Activated CD4-positive, CD25-positive, alpha-beta regulatory T cell treated with anti-CD3 and anti-CD28 coated beads, Interleukin-2, amount 50 U/mL, for 16 hours (primary cell): Measurements from ENCODE around the gene IFT52.
A peak's percentile ranks its signal among the peaks of the same experiment; 100 is the strongest.

ENCODE experiments used
- DNase-seq: peaks from one replicate; pipeline ENCODE4 v3.0.0-alpha.2; 2020; ENCODE audit warnings: low read depth, low spot score

Gene IFT52

GRCh38 chr20:43590392-43591303 is at the start of gene IFT52:
Gene IFT52 (plus strand): TSS chr20:43590937. CDS start chr20:43594699, 3,762 bp downstream.
- DNase-seq, result peak; percentile 74

GRCh38 chr20:43541214-43541613 is 49.5 kb upstream of the IFT52 start:
- no peak for DNase-seq

- DNase-seq, result no peak
Measured at GRCh38 chr20:43542161-43542560, 48.6 kb upstream of the IFT52 start.

GRCh38 chr20:43542674-43543073 is 48.1 kb upstream of the IFT52 start:
- no peak for DNase-seq

GRCh38 chr20:43543138-43543537 is 47.6 kb upstream of the IFT52 start:
- DNase-seq, result no peak

GRCh38 chr20:43544501-43544900 is 46.2 kb upstream of the IFT52 start:
- no peak for DNase-seq

GRCh38 chr20:43545837-43546578 is 44.7 kb upstream of the IFT52 start:
- no peak for DNase-seq

GRCh38 chr20:43548273-43548880 is 42.4 kb upstream of the IFT52 start:
- no peak for DNase-seq

GRCh38 chr20:43549416-43550065 is 41.2 kb upstream of the IFT52 start:
- no peak for DNase-seq

- DNase-seq, result no peak
Measured at GRCh38 chr20:43550456-43550855, 40.3 kb upstream of the IFT52 start.

- DNase-seq, result no peak
Measured at GRCh38 chr20:43554369-43554768, 36.4 kb upstream of the IFT52 start.

- no peak for DNase-seq
Measured at GRCh38 chr20:43558412-43559146, 32.2 kb upstream of the IFT52 start, which contains the start of gene SGK2. Gene SGK2 (plus strand): TSS chr20:43559027. CDS start chr20:43566496, 7,469 bp downstream.

- no peak for DNase-seq
Measured at GRCh38 chr20:43559147-43559987, 31.4 kb upstream of the IFT52 start.

- no peak for DNase-seq
Measured at GRCh38 chr20:43560974-43561373, 29.8 kb upstream of the IFT52 start.

- no peak for DNase-seq
Measured at GRCh38 chr20:43563429-43563828, 27.3 kb upstream of the IFT52 start.

GRCh38 chr20:43563991-43564390 is 26.7 kb upstream of the IFT52 start:
- no peak for DNase-seq

GRCh38 chr20:43564455-43564854 is 26.3 kb upstream of the IFT52 start:
- no peak for DNase-seq

GRCh38 chr20:43564993-43565757 is 25.6 kb upstream of the IFT52 start:
- DNase-seq, result no peak

- DNase-seq, result no peak
Measured at GRCh38 chr20:43565758-43566104, 25.0 kb upstream of the IFT52 start.
